B cell (primary cell): ENCODE measurements around the gene CMTM7. TPM values are rescaled to one million over a fixed set of nuclear protein-coding genes. Genes with fewer than 3 reads are reported as not detected.
A peak's percentile ranks its signal among the peaks of the same experiment; 100 is the strongest.

Experiments
- ATAC-seq: fragments of 200-7000 bp; cut with Tn5 transposase; one replicate; pipeline ENCODE4 v1.10.0; 2021; ENCODE audit warnings: low read depth, mild to moderate bottlenecking, moderate number of reproducible peaks, moderate library complexity
- CTCF ChIA-PET: fragments of 350-600 bp; sonication (Branson Sonifier 250); formaldehyde crosslinking; loops from one replicate; lab custom pipeline; 2021; ENCODE audit warnings: antibody characterized with exemption, inconsistent platforms; lab: Charles Lee
- POLR2A ChIA-PET: fragments of 350-600 bp; sonication (Branson Sonifier 250); formaldehyde crosslinking; loops from one replicate; lab custom pipeline; 2021; ENCODE audit warnings: antibody characterized with exemption; lab: Charles Lee
- DNase-seq: peaks from one replicate; pipeline ENCODE4 v3.0.0; 2013
- H2AFZ ChIP-seq: 2 replicates; pipeline ENCODE4 v1.6.1; 2012; ENCODE audit warnings: mild to moderate bottlenecking, low read depth, low read length; ENCODE audit not compliant: insufficient read depth, poor library complexity, severe bottlenecking
- H3K27ac ChIP-seq, 2 donors: 1 replicate in 1 of 2; 2 replicates in 1 of 2; pipeline ENCODE4 v1.5.1; 2012 to 2013; ENCODE audit warnings: low read length in 2 of 2, mild to moderate bottlenecking in 2 of 2, moderate library complexity in 1 of 2
- H3K27me3 ChIP-seq, 4 experiments: fragments of 200-600 bp in 1 of 4; sonication (generic) in 1 of 4; replicated peaks in 1 of 4; 1 replicate in 2 of 4; 2 replicates in 2 of 4; pipeline versions ENCODE4 v1.6.1 to v1.7.0; 2013 to 2016; ENCODE audit warnings: low read length in 3 of 4, mild to moderate bottlenecking in 2 of 4, mixed read lengths in 1 of 4, moderate library complexity in 1 of 4; ENCODE audit not compliant: insufficient read depth in 4 of 4, control insufficient read depth in 3 of 4; ENCODE audit errors: control extremely low read depth in 1 of 4
- H3K36me3 ChIP-seq, 2 experiments: replicated peaks in 1 of 2; 1 replicate in 1 of 2; 2 replicates in 1 of 2; pipeline versions ENCODE4 v1.6.1 to v1.7.1; 2013; ENCODE audit warnings: low read length in 1 of 2; ENCODE audit not compliant: insufficient read depth in 2 of 2, control insufficient read depth in 1 of 2; ENCODE audit errors: control extremely low read depth in 1 of 2, extremely low read depth in 1 of 2
- H3K4me1 ChIP-seq, 2 donors: fragments of 200-600 bp in 1 of 2; sonication (generic) in 1 of 2; 1 replicate in 1 of 2; 2 replicates in 1 of 2; pipeline versions ENCODE4 v1.5.1 to v1.6.1; 2013 to 2017; ENCODE audit warnings: low read length in 2 of 2; ENCODE audit not compliant: control insufficient read depth in 2 of 2, insufficient read depth in 2 of 2
- H3K4me2 ChIP-seq: replicated peaks from 2 replicates; pipeline ENCODE3; 2012; ENCODE audit warnings: mild to moderate bottlenecking, low read depth, low read length; ENCODE audit not compliant: poor library complexity, severe bottlenecking
- H3K4me3 ChIP-seq, 5 experiments: fragments of 200-600 bp in 1 of 5; sonication (generic) in 1 of 5; 1 replicate in 3 of 5; 2 replicates in 2 of 5; pipeline versions ENCODE4 v1.5.1 to v1.7.0; 2011 to 2016; ENCODE audit warnings: low read length in 4 of 5, mild to moderate bottlenecking in 4 of 5, low read depth in 2 of 5, control low read depth in 1 of 5, moderate library complexity in 1 of 5; ENCODE audit not compliant: insufficient read depth in 1 of 5; ENCODE audit errors: control extremely low read depth in 1 of 5, extremely low read depth in 1 of 5
- H3K79me2 ChIP-seq: fragments of 200-600 bp; sonication (generic); one replicate; pipeline ENCODE4 v1.6.0; 2016; ENCODE audit warnings: low read length; ENCODE audit not compliant: control insufficient read depth, insufficient read depth
- H3K9ac ChIP-seq: fragments of 200-600 bp; sonication (generic); 2 replicates; pipeline ENCODE4 v1.6.1; 2017; ENCODE audit warnings: mild to moderate bottlenecking, low read length, moderate library complexity
- H3K9me3 ChIP-seq, 3 donors: one replicate each; pipeline versions ENCODE4 v1.6.1 to v1.7.1; 2013; ENCODE audit warnings: low read length in 2 of 3; ENCODE audit not compliant: control insufficient read depth in 2 of 3, insufficient read depth in 1 of 3; ENCODE audit errors: control extremely low read depth in 1 of 3
- H4K20me1 ChIP-seq: 2 replicates; pipeline ENCODE4 v1.6.0; 2012; ENCODE audit warnings: mild to moderate bottlenecking, low read length; ENCODE audit not compliant: insufficient read depth, control insufficient read depth, poor library complexity, severe bottlenecking
- H3K27ac Mint-ChIP-seq: one replicate; pipeline ENCODE4 v1.8.0; 2021; ENCODE audit warnings: mixed read lengths
- H3K27me3 Mint-ChIP-seq: one replicate; pipeline ENCODE4 v1.8.0; 2021; ENCODE audit warnings: mixed read lengths
- H3K4me1 Mint-ChIP-seq: one replicate; pipeline ENCODE4 v1.8.0; 2021; ENCODE audit warnings: mixed read lengths
- H3K4me3 Mint-ChIP-seq: one replicate; pipeline ENCODE4 v1.8.0; 2021; ENCODE audit warnings: mixed read lengths
- H3K9me3 Mint-ChIP-seq: one replicate; pipeline ENCODE4 v1.8.0; 2022; ENCODE audit warnings: mixed read lengths; ENCODE audit not compliant: insufficient read depth
- EZH2 ChIP-seq: IDR thresholded peaks from 2 replicates; pipeline ENCODE4 v1.6.1; 2012; ENCODE audit warnings: borderline replicate concordance, low read depth, mild to moderate bottlenecking, moderate library complexity, low read length; ENCODE audit not compliant: insufficient read depth, poor library complexity, severe bottlenecking
- WGBS: methylation state at CpG from one replicate; pipeline ENCODE4 v1.1.5; 2013; ENCODE audit warnings: missing lambda C conversion rate; ENCODE audit not compliant: insufficient coverage; 5-methylcytosine and 5-hydroxymethylcytosine counted together
- intact Hi-C: fragments of 100-400 bp; cut with micrococcal nuclease; formaldehyde crosslinking; loops from one replicate; pipeline ENCODE4 v1.10.0; 2022
- polyA plus RNA-seq: library from polyadenylated mRNA; depleted of rRNA; stranded (reverse); fragments of >200 nt; gene quantifications from 2 replicates; pipeline ENCODE4 v1.2.3, GENCODE V29; 2012
- total RNA-seq, 2 donors: library from RNA; stranded (reverse); fragments of 120-200 nt in 1 of 2; gene quantifications; 1 replicate in 1 of 2; 2 replicates in 1 of 2; pipeline versions ENCODE4 v1.2.3 to v1.2.4, GENCODE V29; 2013 to 2022
- TF ChIP-seq, protein P1 (sequence below): fragments of 200-600 bp; IDR thresholded peaks from one replicate; pipeline ENCODE4 v1.8.0; 2022; ENCODE audit warnings: antibody characterized with exemption, mild to moderate bottlenecking

Gene CMTM7
- total and polyA plus RNA-seq, 2 donors (not counting 1 experiment from before 2014, with no cell fraction given), result 71.5 to 76.1 TPM

DNA sequence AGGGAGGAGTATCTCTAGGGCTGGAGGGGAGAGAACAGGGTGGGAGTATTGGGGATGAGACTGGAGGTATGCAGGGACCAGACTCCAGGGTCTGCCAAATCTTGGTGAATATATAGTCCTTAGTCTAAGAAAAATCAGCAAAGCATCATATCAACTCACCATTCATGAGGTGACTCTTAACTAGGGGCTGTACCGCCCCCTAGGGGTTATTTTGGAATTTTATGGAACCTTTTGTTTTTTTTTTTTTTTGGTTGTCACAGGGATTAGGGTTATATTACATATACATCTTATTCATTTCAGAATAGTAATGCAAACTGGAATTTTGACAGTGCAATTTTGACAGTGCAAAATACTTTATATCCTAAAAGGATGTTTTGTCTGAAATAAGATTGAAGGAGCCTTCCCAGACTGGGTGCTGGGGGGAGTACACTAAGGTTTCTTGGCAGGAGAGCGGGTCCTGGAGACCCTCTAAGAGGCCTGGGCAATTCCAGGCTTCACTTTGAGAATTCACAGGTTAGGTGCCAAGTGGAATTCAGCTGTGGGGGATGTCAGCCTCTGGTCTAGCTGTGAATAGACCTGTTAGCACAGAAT is 7.5 kb downstream of the CMTM7 start:
- Histone ChIP-seq H2AFZ (no peak overlapping the region), H3K27ac (peak overlapping the region in 1 of 2 donors; percentile 66), H4K20me1 (no peaks in the 10 kb centered on the region), H3K4me2 (peak overlapping the region; percentile 7), H3K27me3 (no peaks in the 10 kb centered on the region), H3K36me3 (peaks cover 0 to 4% of the 10 kb centered on the region in 2 experiments), H3K4me3 (no peak overlapping the region), H3K4me1 (peaks cover 39 to 53% of the 10 kb centered on the region in 2 donors), H3K9ac (no peak overlapping the region), H3K79me2 (peaks cover 38% of the 10 kb centered on the region), H3K9me3 (peaks cover 0 to 5% (median 0%) of the 10 kb centered on the region in 3 donors)
- no peak for TF ChIP-seq EZH2
- TF ChIP-seq, protein P1, sequence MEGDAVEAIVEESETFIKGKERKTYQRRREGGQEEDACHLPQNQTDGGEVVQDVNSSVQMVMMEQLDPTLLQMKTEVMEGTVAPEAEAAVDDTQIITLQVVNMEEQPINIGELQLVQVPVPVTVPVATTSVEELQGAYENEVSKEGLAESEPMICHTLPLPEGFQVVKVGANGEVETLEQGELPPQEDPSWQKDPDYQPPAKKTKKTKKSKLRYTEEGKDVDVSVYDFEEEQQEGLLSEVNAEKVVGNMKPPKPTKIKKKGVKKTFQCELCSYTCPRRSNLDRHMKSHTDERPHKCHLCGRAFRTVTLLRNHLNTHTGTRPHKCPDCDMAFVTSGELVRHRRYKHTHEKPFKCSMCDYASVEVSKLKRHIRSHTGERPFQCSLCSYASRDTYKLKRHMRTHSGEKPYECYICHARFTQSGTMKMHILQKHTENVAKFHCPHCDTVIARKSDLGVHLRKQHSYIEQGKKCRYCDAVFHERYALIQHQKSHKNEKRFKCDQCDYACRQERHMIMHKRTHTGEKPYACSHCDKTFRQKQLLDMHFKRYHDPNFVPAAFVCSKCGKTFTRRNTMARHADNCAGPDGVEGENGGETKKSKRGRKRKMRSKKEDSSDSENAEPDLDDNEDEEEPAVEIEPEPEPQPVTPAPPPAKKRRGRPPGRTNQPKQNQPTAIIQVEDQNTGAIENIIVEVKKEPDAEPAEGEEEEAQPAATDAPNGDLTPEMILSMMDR, result peak; percentile 84
- Mint-ChIP-seq H3K27me3 (no peaks in the 10 kb centered on the region), H3K9me3 (no peaks in the 10 kb centered on the region), H3K4me1 (peaks cover 72% of the 10 kb centered on the region), H3K4me3 (no peak overlapping the region), H3K27ac (peak overlapping the region; percentile 85)
- DNase-seq (peak; percentile 78), ATAC-seq (peak; percentile 16)
- WGBS, result 89% methylated on average over 1 of the region's 2 CpGs
- CTCF ChIA-PET, result interaction anchor here (0.8 to 9.2 kb wide), 12 partner anchors 9 to 438 kb away, joined by 3 to 115 read pairs (median 7); no protein-coding TSS in a partner anchor
- POLR2A ChIA-PET, result no interaction called here
- intact Hi-C loops, result loop anchor here (1.0 to 10.0 kb wide), 6 partner anchors 24 to 864 kb away; partner anchors contain the start of genes DYNC1LI1 and STT3B

- Histone ChIP-seq H3K4me2 (peak overlapping the region; percentile 88), H3K9me3 (peaks cover 0 to 5% (median 0%) of the 10 kb centered on the region in 3 donors), H3K27ac (peak overlapping the region; percentile 88 to 94), H3K27me3 (no peaks in the 10 kb centered on the region), H3K4me1 (peaks cover 38 to 55% of the 10 kb centered on the region in 2 donors), H3K79me2 (peaks cover 58% of the 10 kb centered on the region), H4K20me1 (no peaks in the 10 kb centered on the region), H3K9ac (peak overlapping the region; percentile 66), H3K4me3 (peak overlapping the region; percentile 15 to 75 (median 55)), H2AFZ (peak overlapping the region; percentile 74), H3K36me3 (peaks cover 0 to 12% of the 10 kb centered on the region in 2 experiments)
- Mint-ChIP-seq H3K9me3 (no peaks in the 10 kb centered on the region), H3K27ac (peak overlapping the region; percentile 96), H3K4me1 (peaks cover 73% of the 10 kb centered on the region), H3K27me3 (no peaks in the 10 kb centered on the region), H3K4me3 (peak overlapping the region; percentile 88)
- ChIA-PET CTCF (interaction anchor here (0.7 to 9.2 kb wide), 13 partner anchors 9 to 162 kb away, joined by 3 to 115 read pairs (median 4); partner anchors contain the start of gene CMTM7), POLR2A (interaction anchor here (0.7 to 0.8 kb wide), 2 partner anchors 34 to 39 kb away, joined by 3 to 4 read pairs; no protein-coding TSS in a partner anchor)
- DNase-seq, result no peak
- 0% methylated on average over 6 of the region's 11 CpGs for WGBS
- no peak for ATAC-seq
- intact Hi-C loops, result loop anchor here (1.0 to 5.0 kb wide), 3 partner anchors 8 to 286 kb away; partner anchors contain the start of gene CNOT10
- TF ChIP-seq, protein P1, result no peak
- no peak for TF ChIP-seq EZH2
These were observed 9.5 kb downstream of the CMTM7 start for GRCh38 chr3:32401126-32401525.
